ENCODE data around the gene SLC24A3. TPM values are rescaled to one million over a fixed set of nuclear protein-coding genes. Genes with fewer than 3 reads are reported as not detected.
"Not testable (repeated sequence)": the region's sequence is repeated elsewhere in the genome, so short reads cannot be mapped to it uniquely, and the experiment has no call there.

SLC24A3 gene
- total RNA-seq, 1 donor from 2014 or later, result 33.5 TPM

DNA sequence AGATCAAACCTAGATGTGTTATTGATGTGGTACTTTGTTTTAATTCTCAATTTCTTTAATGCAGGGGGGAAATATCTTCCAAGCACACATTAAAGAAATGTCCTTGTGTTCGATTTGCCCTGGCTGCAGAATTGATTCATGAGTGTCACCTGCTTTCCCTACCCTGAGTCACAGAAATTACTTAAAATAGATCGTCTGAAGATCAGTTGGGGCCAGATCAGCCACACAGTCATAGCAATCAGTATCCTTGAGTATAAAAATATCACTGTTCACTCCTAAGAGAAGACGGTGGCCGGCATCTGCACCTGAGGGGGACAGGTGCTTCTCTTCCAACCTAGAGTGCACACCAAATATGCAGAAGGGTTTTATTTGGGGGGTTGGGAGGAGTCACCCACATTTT is 430.4 kb downstream of the SLC24A3 start:
- no peak for DNase-seq

DNA sequence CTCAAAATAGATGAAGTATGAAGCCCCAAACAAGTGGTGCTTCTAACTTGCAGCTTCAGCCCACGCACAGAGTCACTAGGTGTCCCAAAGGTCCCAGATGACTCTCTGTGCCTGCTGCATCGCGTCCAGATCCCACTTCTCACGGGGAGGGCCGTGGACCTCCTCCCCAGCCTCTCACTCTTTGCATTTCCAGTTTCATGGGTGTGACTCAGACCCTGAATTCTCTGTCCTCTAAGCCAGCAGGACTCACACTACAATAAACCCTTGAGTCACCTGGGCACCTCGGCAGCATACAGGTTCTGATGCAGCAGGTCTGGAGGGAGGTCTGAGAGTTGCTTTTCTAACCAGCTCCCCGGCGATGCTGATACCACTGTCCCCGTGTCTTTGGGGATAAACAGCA is 431.6 kb downstream of the SLC24A3 start:
- DNase-seq, result no peak

DNA sequence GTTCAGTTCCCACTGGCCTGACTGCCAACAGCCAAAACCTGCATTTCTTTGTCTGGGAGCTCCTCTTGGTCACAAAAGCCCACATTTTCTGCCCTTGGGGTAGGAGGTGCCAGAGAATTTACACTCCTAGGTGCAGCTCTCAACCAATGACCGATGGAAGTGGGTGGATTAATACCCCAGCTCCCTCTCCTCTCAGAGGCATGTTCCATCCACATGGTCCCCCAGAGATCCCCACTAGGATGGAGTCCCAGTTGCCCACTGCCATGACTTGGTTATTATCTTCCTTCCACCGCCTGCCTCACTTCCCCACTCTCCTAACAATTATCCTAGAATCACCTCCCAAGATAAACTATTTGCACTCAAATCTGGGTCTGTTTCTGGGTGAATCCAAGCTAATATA is 434.5 kb downstream of the SLC24A3 start:
- no peak for DNase-seq

DNA sequence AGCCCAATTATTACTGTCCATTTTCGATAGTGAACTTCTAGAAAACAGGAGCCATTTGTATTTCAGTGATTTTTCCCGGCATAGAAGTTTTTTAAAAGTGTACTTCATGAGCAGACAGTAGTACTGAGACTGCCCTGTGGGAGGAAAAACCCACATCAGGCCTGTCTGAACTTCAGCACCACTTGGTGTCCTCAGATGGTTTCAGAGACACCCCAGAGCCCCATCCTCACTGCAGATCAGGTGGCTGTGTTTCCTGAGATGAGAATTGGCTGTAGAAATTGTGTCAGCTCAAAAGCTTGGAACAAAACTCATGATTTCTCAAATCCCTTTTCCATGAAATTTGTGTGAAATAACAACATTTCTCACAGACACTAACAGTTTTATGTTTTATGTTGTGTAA is 435.6 kb downstream of the SLC24A3 start:
- DNase-seq, result no peak

DNA sequence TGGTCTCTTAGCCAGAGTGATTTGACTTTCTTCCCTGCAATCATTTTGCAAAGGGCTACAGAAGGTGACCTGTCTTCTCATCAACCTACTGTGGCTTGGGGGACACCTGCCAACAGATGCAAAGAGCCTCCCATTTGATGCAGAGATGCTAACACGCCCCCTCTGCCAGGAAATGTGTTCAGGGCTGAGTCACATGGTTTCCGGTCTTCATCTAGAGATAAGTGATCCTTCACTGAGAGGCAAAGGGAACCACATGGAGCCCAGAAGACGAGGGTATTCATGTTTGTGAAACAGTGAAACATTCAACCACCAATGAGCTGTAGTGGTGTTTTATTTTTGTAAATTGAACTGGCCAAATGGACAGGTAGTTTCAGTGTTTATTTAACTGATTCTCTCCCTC is 436.6 kb downstream of the SLC24A3 start:
- DNase-seq, result no peak

DNA sequence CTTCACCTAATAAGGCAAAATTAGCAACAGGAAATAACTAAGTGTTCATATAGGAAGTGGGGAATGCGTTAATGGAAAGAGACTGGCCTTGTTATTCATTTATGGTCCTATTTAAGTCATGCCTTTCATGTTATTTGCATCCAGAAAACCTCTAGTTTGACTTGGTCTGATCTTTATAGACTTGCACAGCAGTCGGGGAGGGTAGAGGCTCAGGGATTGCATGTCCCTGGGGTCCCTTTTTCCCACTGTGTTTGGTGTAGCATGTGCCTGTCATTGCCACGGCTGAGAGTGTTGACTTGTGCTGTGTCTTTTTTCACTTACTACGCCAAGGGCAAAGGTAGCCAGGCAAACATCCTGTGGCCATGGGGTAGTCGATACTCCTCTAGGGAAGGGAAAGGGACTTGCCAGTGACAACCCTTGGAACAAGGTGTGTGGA is 440.2 kb downstream of the SLC24A3 start:
- DNase-seq, result no peak

DNA sequence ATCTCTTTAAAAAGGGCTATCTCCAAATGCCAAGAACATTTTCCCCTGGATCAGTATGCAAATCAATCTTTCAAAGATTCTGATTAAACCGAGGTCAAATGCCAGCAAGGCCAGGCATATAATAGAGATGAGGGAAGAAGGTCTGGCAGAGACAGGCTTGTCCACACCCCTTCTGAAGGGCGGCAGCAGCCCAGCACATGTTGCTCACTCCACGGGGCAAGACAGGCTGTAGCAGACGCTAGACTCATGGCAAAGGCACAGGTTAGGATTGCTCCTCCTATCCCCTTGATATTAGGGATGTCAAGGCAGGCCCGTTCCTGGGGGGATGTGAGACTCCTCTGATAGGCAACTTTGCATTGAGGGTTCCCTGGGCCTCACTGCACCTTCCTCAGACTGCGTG is 440.9 kb downstream of the SLC24A3 start:
- DNase-seq, result no peak

DNA sequence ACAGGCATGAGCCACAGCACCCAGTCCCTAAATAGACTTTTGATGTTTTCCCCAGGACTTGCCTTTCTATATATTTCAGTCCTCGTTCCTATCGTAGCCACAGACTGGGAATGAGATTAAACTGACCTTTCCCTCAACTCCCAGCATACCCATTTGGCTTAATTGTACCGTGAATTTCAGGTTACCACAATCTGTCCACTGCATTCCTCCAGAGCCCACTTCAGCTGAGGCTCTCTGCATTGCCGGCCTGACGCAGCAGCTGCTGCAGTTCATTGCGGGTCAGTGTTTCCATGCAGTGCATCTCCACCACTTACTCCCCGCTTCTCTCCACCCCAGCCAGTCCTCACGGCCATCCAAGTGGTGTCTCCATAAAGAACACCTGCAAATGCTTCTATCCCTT is 442.5 kb downstream of the SLC24A3 start:
- peak; percentile 74 for DNase-seq

DNA sequence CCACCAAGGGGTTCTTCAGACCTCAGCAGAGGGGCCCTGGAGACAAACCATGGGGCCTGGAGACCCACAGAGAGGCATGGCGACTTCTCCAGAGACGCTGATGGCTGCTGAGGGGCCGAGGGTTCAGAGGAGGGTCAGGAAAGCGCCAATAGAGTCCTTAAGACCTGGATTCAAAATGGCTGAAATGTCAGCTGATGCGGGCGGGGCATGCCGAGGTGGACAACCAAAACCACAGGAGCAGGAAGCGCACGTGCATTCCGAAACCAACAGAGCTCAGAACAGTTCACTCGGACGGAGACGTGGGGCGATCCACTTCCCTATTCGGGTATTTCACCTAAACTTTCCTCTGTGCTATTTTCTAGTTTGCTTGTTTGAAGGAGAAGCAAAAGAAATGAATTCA is 445.7 kb downstream of the SLC24A3 start:
- no peak for DNase-seq

DNA sequence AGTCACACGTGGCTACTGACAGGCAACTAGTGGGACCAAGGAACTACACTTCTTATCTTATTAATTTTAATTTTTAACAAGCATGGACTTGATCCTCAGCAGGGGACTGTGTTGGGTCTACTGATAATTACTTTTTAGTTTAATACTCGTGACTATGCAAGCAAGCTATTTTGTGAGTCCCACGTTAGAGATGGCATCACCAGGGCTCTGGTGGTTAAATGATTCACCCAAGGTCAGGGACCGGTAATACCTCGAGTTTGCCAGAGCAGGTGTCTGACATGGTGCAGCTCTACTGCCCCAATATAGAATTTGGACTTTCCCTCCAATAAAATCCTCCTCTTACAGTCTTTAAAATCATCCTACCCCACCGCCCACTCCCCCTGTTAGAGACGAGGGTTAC is 447.0 kb downstream of the SLC24A3 start:
- no peak for DNase-seq

DNA sequence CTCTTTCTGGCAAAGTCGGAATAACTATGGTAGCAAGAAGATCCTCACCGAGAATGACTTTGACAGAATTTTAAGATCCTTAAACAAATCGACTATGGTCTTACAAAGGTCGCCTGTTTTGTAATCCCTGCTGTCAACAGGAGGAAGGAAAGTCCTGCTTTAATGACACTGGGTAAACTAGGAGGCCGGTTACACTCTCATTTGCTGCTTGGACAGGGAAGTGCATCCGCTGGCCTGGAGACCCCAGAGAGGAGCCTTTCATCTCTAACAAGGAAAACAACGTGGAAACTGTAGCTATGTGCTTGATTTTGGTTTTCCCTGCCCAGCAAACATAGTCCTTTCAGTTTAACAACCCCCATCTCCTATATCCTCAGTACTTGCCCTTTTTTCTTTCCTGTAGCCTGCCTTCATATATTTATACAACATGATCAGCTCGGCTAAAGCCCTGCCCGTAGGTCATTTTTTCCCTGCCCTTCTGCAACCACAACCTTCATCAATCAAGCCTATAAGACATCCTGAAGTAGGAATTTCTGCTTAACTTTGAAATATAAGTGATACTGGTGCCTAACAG is 448.5 kb downstream of the SLC24A3 start:
- DNase-seq, result no peak

DNA sequence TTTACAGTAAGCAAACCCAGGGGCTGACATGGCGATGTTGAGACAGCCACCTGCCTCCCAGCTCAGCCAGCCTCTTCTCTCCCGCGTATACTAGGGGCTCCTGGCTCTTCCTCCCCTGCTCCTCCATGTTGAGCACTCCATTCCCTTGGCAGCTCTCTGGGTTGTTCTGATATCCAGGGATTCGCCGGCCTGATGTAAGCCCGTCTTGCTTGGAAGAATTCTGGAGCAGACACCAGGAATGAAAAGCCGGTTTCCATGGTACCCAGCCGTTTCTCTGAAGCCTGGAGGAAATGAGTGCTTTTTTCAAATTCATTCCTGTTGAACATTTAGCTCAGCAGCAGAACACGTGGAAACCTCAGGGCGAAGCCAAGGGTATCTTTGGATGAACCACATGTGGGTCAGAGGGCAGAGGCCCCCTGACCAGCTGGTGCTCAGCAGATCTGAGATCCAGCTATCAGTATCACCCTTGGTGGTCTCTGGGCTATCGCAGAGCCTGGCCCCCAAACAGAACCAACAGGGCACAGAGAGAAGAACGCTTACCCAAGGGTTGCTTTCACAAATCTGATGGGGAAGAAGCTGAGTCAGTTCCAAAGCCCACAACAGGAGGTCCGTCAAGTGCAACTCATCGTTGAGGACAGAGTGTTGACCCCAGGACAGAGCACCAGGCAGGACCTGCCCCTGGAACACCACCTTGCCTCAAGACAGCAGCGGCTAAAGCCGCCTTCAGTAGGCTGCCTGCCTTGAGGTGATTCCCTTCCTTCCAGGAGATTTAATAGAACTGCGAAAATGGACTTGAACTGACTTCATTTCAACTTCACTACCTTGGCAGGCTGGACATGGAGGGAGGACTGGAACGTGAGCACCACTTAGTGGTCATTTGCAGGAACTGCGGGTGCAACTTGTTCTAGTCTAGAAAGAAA is 449.5 kb downstream of the SLC24A3 start:
- DNase-seq, result peak; percentile 91

DNA sequence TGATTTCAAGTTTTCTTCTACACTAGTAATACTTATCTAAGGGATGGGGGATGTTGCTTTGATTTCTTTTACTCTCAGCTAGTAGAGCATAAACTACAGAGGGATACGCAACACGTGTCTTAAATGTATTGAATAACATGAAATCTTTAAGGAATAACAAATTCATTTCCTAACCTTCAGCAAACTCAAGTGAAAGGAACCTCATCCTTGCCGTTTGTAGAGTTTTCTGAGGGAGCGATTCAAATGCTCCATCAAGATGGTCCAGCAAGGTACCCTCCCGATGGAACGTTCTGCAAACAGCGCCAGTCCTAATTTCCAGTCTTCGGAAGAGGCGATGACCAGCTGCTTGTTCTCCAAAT is 450.2 kb downstream of the SLC24A3 start:
- DNase-seq, result no peak

DNA sequence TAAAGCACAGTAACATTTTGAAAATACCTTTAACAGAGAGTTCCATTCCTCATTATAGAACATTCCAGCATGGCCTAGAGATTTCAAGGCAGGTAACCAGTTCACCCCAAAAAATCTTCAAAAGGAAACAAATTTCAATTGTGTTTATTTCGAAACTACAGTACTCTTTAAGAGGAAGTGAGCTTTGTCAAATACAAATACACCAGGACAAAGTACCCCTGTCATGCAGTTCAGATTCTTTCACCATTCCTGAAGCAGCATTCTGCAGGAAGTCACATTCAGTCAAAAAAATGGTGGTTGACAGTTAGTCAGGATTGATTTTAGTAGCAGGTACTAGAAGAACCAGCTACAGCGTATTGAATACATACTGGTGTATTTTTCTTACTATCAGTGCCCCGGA is 456.0 kb downstream of the SLC24A3 start:
- DNase-seq, result no peak

DNA sequence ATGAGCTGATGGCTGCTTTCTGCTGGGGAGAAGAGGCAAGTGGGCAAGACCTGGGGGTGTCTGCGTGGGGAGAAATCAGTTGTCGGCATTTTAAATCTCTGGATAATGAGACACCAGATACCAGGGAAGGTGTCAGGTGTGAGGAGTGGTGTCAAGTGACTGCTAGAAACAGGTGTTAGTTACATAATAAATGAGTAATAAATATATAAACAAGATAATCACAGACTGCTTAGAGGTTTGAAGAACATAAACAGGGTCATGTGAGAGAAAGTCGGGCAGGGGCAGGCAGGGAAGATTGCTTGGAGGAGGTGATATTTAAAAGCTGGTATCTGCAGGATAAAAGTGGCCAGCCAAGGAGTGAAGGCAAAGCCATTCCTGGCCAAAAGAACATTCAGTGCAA is 458.4 kb downstream of the SLC24A3 start:
- DNase-seq, result no peak

DNA sequence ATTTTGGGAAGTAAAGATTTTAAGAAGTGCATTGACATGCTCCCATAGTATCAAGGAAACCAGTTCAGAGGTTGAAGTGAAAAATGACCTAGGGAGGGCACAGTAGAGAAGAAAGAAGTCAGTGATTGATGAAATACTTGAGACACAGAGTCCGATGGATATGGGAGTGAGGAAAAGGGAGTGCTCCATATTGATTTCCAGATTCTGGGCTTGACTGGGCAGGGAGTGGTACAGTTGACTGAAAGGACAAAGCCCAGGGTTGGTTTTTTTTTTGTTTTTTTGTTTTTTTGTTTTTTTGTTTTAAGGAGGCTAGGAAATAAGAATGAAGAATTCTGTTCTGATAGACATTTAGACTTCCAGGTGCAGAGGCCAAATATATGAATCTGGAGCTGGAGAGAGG is 458.9 kb downstream of the SLC24A3 start:
- DNase-seq, result no peak

DNA sequence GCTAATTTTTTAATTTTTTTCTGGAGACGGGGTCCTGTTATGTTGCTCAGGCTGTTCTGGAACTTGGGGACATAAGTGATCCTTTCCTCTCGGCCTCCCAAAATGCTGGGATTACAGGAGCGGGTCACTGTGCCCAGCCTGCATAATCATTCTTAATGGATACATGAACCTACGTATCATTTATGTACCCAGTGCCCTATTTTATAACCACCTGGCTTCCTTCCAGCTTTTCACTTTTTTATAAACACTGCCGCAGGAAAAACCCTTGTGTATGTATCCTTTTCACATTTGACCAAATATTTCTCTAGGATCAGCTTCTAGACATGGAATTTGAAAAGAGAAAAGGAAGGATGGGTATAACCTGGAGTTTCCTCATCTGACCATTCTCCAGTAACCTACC is 460.1 kb downstream of the SLC24A3 start:
- DNase-seq, result no peak

DNA sequence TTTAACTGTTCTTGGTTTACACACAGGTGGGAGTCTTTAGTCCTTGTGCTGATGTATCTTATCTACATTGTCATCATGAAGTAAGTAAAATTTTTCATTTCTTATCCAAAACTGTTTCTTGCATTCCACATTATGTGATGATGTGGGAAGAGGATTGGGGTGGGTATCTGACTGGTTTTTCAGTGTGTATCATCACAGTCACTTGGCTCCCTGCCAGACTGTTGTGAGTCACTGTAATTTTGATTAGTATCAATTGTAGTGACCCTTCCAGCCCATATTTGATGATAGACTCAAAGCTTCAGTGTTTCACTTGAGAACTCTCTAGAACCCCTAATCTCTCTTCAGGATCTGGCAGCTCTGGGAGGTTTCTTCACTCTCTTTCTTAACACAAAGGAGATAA is 461.1 kb downstream of the SLC24A3 start:
- no peak for DNase-seq

DNA sequence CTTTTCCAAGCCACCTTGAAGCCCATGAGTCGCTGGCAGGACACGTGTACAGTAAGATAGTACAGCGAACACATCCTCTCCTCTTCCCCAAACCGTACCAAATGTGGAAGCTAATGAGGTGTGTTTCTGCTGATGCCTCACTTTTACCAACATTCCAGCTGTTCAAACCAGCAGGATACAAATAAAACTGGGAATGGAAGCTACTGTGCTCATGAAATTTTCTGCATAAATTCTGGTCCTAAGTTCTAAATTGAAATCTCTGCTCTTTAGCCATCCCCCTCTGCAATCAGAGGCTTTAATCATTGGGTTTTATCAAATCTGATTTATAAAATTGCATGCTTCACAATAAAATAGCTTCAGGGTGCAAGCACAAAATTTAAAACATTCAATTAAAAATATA is 463.8 kb downstream of the SLC24A3 start:
- no peak for DNase-seq

DNA sequence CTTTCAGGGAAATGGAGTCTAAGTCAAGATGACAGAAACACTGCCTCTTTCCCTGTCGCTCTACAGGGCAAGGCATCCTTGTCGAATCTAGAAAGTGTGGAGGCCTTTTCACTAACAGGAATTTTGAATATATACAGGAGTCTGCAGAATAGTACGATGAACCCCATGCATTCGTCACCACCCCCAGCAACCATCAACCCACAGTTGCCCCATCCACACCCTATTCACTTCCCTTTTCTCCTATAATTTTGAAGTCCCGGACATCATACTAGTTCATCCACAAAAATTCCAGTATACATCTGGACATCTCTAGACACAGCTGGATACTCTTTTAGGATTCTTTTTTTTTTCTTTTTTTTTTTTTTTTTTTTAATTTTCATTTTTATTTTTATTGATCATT is 464.9 kb downstream of the SLC24A3 start:
- no peak for DNase-seq

DNA sequence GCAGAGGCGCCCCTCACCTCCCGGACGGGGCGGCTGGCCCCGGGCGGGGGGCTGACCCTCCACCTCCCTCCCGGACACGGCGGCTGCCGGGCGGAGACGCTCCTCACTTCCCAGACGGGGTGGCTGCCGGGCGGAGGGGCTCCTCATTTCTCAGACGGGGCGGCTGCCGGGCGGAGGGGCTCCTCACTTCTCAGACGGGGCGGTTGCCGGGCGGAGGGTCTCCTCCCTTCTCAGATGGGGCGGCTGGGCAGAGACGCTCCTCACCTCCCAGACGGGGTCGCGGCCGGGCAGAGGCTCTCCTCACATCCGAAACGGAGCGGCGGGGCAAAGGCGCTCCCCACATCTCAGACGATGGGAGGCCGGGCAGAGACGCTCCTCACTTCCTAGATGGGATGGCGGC is 466.1 kb downstream of the SLC24A3 start:
- DNase-seq, result not testable (repeated sequence)

DNA sequence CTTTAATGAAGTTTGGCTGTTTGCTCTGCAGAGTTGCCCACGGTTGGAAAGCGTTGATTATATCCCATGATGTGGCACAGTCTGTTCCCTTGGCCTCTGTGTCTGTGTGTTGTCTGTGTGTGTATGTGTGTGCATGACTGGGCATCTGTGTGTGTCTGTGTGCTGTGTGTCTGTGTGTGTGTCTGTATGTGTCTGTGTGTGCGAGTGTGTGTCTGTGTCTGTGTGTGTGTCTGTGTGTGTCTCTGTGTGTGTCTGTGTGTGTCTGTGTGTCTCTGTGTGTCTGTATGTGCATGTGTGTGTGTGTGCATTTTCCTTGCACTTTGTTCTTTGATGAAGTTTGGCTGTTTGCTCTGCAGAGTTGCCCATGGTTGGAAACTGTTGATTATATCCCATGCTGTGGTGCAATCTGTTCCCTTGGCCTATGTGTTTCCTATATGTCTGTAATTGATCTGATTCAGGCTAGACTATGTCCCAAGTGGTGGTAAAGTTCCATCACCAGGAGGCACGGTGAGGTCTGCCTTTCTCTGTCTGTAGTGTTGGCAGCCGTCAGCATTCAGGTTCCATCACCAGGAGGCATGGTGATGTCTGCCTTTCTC is 467.6 kb downstream of the SLC24A3 start:
- no peak for DNase-seq

DNA sequence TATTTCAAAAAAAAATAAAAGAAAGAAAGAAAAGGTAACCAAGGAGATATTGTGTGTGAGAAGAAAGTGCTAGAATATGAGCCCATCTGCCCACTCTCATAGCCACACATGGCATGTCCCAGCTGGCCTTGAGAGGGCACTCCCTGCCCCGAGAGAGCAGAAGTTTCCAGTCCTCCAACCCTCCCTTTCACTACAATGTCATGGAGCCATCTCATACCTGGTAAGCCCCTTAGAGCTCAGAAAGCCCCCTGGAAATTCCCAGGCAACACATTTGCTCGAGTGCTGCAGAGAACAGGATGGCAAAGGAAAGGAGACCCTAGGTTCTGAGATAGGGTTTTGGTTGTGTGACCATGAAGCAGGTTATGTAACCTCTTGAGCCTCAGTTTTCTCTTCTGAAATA is 469.8 kb downstream of the SLC24A3 start:
- DNase-seq, result no peak

DNA sequence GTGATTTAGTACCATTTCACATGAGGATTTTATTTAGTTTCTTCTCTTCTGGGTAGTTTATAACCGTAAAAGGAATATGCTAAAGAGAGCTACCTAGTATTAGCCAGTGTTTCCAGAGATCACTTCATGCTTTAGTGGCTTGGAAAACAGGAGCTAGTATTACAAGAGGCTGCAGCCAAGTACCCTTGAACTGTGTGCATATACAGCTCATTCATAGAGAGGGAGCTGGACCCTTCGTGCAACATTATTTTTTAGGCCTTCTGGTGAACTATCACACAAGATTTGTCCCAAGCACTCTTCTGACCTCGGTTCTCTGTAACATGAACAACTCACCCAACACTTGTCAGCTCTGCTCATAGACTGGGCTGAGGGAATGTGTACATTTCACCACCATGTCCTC is 470.7 kb downstream of the SLC24A3 start:
- DNase-seq, result no peak

Data from tongue (tissue), 2 donors.